ENCODE measurements around the gene OGFR. TPM values are rescaled to one million over a fixed set of nuclear protein-coding genes. Genes with fewer than 3 reads are reported as not detected.
"Not testable (repeated sequence)": the region's sequence is repeated elsewhere in the genome, so short reads cannot be mapped to it uniquely, and the experiment has no call there.

OGFR gene
- total RNA-seq, 1 donor, result 51.5 TPM

DNA sequence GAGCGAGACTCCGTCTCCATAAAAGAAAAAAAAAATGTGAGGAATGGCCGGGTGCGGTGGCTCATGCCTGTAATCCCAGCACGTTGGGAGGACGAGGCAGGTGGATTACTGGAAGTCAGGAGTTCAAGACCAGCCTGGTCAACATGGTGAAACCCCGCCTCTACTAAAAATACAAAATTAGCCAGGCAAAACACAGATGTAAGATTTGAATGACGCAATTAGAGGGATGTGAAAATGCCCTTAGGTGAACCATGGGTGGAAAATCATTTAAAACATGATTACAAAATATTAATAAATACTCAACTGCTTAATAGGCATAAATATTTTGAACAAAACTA is 33.1 kb downstream of the OGFR start:
- peaks cover 13% of the 10 kb centered on the region for H3K4me1 ChIP-seq (ENCODE audit: insufficient read depth, low read length)
- no peaks in the 10 kb centered on the region for H3K9me3 ChIP-seq (ENCODE audit: low read depth, low read length)
- H3K4me3 ChIP-seq (ENCODE audit: low read length), result no peak overlapping the region
- H3K27me3 ChIP-seq (ENCODE audit: insufficient read depth, low read length), result no peaks in the 10 kb centered on the region

DNA sequence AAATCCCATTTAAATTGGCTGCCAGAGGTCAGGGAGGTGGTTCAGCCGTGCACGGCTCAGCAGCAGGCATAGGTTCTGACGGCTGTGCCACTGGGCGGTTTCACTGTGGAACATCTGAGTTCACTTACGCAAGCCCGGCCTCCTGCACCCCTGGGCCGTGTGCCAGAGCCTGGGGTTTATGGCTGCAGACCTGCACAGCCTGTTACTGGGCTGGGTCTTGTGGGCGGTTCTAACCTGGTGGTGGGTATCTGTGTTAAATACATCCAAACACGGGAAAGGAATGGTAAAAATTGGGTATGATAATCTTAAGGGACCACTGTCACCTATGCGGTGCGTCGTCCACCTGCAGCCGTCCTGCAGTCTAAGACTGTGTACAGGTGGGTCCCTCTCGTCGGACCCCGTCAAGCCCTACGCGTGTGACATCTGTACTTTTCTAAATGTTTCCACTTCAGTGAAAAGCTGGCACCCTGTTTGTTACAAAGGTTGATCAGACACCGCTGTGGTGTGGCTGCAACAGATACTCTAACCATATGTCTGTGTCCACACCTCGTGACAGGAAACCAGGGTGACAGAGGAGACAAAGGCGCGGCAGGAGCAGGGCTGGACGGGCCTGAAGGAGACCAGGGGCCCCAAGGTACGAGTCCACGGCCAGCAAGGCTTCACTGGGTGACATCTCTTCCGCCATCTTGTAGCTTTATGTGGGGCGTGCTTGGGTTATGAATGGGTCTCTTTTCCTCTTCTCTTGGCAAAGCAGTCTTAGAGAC is 33.7 kb downstream of the OGFR start:
- no peak overlapping the region for H3K4me3 ChIP-seq (ENCODE audit: low read length)
- no peaks in the 10 kb centered on the region for H3K27me3 ChIP-seq (ENCODE audit: insufficient read depth, low read length)
- no peaks in the 10 kb centered on the region for H3K9me3 ChIP-seq (ENCODE audit: low read depth, low read length)
- H3K4me1 ChIP-seq (ENCODE audit: insufficient read depth, low read length), result peaks cover 9% of the 10 kb centered on the region

DNA sequence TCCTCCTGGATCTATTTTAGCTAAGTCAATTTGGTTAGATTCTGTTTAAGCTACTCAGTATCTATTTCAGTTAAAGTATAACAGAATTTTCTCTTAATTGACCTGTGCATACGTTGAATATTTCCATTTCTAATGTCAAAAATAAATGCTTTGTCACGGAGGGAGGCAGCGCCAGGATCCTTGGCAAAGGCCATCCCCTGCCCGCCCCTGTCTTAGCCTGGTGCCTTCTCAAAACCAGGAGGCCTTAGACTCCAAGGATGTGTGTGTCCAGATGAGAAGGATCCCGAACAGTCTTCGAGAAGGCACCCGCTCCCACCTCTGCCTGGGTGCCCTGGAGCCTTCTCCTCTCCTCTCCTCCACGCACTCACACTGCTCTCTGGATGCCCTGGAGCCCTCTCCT is 34.6 kb downstream of the OGFR start:
- peaks cover 9% of the 10 kb centered on the region for H3K4me1 ChIP-seq (ENCODE audit: insufficient read depth, low read length)
- H3K9me3 ChIP-seq (ENCODE audit: low read depth, low read length), result no peaks in the 10 kb centered on the region
- no peak overlapping the region for H3K4me3 ChIP-seq (ENCODE audit: low read length)
- H3K27me3 ChIP-seq (ENCODE audit: insufficient read depth, low read length), result no peaks in the 10 kb centered on the region

DNA sequence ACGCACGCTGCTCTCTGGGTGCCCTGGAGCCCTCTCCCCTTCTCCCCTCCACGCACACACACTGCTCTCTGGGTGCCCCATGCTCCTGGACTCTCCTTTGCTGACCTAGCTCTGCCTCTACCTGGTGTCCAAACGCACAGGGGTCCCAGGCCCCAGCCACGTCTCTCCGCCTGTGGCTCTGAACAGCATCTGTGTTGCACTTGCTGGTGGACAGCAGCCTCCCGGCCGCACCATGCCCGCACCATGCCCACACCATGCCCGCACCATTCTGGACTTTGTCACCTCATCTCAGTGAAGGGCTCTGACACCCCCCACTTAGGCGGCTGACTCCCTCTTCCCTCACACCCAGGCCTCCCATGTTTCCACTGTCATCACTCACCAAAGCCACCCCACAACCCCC is 35.2 kb downstream of the OGFR start:
- no peaks in the 10 kb centered on the region for H3K27me3 ChIP-seq (ENCODE audit: insufficient read depth, low read length)
- no peaks in the 10 kb centered on the region for H3K9me3 ChIP-seq (ENCODE audit: low read depth, low read length)
- peaks cover 9% of the 10 kb centered on the region for H3K4me1 ChIP-seq (ENCODE audit: insufficient read depth, low read length)
- H3K4me3 ChIP-seq (ENCODE audit: low read length), result no peak overlapping the region

DNA sequence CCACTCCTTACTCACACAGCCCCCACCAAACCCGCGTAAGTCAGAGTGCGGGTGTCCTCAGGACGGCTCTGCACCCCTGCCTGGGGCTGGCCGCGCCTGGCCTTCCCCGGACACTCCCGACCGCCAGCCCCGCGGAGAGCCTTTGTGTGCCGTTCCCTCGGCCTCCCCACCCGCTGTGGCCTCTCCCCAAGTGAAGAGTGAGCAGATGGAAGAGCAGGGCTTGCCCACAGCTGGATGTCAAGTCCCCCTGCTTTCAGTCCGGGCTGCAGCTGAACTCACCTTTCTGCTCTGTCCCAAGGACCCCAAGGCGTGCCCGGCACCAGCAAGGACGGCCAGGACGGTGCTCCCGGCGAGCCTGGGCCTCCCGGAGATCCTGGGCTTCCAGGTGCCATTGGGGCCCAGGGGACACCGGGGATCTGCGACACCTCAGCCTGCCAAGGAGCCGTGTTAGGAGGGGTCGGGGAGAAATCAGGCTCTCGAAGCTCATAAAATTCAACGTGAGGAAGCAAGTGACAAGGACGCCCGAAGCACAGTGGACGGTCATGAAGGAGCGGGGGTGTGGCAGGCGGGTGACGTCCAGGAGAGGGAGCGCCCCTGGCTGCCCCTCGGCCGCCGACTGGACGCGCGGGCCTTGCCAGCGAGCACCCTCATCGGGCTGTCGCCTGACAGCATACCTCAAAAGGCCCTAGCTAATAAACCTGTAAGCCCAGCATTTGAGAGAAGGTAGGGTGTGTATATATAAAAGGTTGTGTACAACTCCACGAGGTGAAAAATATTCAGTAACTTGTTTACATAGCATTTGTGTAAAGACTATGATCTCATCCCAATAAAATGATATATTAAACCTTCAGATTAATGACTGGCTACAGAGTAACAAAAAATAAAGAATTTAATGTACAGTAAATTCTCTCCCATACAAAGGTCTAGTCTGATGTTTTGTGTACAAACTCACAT is 35.9 kb downstream of the OGFR start:
- Histone ChIP-seq H3K9me3 (ENCODE audit: low read depth, low read length) (no peaks in the 10 kb centered on the region), H3K4me1 (ENCODE audit: insufficient read depth, low read length) (peaks cover 9% of the 10 kb centered on the region), H3K27me3 (ENCODE audit: insufficient read depth, low read length) (no peaks in the 10 kb centered on the region), H3K4me3 (ENCODE audit: low read length) (no peak overlapping the region)

DNA sequence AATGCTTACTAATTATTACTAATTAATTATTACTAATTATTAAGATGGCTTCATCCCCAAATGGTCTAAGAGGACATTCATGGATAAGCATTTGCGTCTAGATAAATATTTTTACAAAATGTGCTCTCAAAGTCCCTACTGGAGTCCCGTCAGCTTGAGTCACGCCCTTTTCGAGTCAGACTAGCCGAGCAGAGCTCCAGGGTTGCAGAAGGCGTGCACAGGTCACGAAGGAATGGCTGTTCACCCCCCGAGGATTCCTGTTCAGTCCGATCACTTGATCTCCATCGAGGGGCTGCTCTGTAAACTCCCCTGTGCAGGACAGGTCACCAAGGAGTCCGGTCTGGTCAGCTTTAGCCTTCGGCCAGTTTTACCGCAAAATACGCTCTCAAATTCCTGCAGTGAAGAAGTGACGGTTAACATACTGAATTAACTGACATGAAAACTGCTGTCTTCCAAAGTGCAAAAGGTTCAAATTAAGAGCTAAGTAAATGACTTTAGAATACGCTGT is 37.1 kb downstream of the OGFR start:
- Histone ChIP-seq H3K9me3 (ENCODE audit: low read depth, low read length) (no peaks in the 10 kb centered on the region), H3K4me1 (ENCODE audit: insufficient read depth, low read length) (peaks cover 9% of the 10 kb centered on the region), H3K4me3 (ENCODE audit: low read length) (no peak overlapping the region), H3K27me3 (ENCODE audit: insufficient read depth, low read length) (no peaks in the 10 kb centered on the region)

DNA sequence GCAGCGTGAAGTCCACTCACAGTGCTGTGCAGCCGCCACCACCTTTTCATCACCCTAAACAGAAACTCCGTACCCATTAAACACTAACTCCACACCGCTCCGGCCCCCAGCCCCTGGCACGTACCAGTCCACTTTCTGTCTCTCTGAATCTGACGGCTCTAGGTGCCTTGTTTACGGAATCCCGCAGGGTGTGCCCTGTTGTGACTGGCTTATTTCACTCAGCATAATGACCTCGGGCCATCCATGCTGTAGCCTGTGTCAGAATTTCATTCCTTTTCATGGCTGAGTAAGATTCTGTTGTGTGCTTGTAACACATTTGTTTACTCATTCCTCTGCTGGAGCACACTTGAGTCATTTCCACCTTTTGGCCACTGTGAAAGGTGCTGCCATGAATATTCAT is 39.0 kb downstream of the OGFR start:
- Histone ChIP-seq H3K4me3 (ENCODE audit: low read length) (no peak overlapping the region), H3K9me3 (ENCODE audit: low read depth, low read length) (no peaks in the 10 kb centered on the region), H3K27me3 (ENCODE audit: insufficient read depth, low read length) (no peaks in the 10 kb centered on the region), H3K4me1 (ENCODE audit: insufficient read depth, low read length) (no peaks in the 10 kb centered on the region)

DNA sequence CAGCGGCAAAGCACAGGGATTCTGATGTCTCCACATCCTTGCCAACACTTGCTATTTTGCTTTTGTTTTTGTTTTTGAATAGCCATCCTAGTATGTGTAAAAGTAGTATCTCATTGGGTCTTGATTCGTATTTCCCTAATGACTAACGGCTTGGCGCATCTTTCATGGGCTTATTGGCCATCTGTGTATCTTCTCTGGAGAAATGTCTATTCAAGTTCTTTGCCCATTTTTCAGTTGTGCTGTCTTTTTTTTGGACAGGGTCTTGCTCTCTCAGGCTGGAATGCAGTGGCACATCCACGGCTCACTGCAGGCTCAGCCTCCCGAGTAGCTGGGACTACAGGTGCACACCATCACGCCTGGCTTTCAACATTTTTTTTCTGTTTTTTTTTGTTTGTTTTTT is 39.5 kb downstream of the OGFR start:
- Histone ChIP-seq H3K9me3 (ENCODE audit: low read depth, low read length) (no peaks in the 10 kb centered on the region), H3K4me1 (ENCODE audit: insufficient read depth, low read length) (no peaks in the 10 kb centered on the region), H3K27me3 (ENCODE audit: insufficient read depth, low read length) (no peaks in the 10 kb centered on the region), H3K4me3 (ENCODE audit: low read length) (no peak overlapping the region)

DNA sequence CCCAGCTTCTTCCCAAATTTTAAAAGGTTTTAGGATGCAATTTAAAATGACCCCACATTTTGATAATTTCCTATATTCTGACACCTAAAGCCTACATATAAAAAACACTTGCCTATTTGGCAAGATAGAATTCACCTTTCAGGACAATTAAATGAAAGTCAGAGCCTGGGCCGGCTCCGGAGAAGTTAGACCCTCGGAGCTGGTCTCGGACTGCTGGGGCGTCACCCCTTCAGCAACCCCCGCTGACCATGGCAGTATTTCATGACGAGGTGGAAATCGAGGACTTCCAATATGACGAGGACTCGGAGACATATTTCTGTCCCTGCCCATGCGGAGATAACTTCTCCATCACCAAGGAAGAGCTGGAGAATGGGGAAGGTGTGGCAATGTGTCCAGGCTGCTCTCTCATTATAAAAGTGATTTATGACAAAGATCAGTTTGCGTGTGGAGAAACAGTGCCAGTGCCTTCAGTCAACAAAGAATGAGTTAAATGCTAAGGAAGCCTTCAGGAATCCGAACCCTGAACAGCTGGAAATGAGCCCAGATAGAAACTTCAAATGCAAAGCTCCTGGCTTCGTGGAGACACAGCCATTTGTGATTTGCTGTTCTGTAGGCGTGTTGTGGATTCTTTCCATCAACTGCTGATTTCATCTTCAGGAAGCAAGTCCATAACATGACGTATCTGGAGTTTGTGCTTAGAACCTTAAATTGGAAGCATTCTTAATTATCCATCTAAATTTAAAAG is 41.0 kb downstream of the OGFR start:
- Histone ChIP-seq H3K27me3 (ENCODE audit: insufficient read depth, low read length) (no peaks in the 10 kb centered on the region), H3K4me3 (ENCODE audit: low read length) (no peak overlapping the region), H3K9me3 (ENCODE audit: low read depth, low read length) (no peaks in the 10 kb centered on the region), H3K4me1 (ENCODE audit: insufficient read depth, low read length) (no peaks in the 10 kb centered on the region)

DNA sequence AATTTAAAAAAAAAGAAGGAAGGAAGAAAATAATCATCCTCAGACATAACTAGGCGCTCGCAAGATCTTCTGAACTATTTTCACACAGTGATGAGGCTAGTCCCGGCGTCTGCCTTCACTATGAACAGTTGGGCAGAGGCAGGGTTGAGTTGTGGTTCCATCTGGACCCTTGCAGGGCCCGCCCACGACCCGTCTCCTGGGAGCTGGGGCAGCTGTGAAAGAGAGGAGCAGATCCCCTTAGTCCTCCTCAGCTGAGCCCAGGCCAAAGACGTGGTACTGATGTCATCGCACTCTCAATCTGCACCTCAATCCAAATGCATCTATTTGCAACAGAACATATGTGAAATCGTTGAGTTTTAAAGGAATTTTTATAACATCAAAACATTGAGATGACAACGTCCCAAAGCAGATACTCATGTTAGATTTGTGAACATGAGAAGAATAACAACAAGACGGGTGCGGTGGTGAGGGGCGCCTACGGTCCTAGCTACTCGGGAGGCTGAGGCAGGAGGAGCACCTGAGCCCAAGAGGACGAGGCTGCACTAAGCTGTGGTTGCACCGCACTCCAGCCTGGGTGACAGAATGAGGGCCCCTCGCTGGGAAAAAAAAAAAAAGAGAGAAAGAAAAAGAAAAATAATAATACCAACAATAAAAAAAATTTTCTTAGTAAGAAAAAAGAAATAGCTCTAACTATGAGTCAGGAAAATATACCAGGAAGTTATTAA is 41.7 kb downstream of the OGFR start:
- Histone ChIP-seq H3K4me1 (ENCODE audit: insufficient read depth, low read length) (no peaks in the 10 kb centered on the region), H3K9me3 (ENCODE audit: low read depth, low read length) (no peaks in the 10 kb centered on the region), H3K4me3 (ENCODE audit: low read length) (no peak overlapping the region), H3K27me3 (ENCODE audit: insufficient read depth, low read length) (no peaks in the 10 kb centered on the region)

DNA sequence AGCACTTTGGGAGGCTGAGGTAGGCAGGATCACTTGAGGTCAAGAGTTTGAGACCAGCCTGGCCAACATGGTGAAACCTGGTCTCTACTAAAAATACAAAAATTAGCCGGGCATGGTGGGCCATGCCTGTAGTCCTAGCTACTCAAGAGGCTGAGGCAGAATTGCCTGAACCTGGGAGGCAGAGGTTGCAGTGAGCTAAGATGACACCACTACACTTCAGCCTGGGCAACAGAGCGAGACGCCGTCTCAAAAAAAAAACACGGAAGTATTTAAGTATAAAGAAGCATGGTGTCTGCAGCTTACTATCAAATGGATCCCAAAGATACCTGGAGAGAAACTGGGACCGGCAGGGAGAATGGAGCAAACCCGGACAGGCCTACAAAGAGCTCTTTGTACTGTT is 44.3 kb downstream of the OGFR start:
- H3K4me1 ChIP-seq (ENCODE audit: insufficient read depth, low read length); H3K27me3 ChIP-seq (ENCODE audit: insufficient read depth, low read length); H3K9me3 ChIP-seq (ENCODE audit: low read depth, low read length); H3K4me3 ChIP-seq (ENCODE audit: low read length): not testable (repeated sequence)

DNA sequence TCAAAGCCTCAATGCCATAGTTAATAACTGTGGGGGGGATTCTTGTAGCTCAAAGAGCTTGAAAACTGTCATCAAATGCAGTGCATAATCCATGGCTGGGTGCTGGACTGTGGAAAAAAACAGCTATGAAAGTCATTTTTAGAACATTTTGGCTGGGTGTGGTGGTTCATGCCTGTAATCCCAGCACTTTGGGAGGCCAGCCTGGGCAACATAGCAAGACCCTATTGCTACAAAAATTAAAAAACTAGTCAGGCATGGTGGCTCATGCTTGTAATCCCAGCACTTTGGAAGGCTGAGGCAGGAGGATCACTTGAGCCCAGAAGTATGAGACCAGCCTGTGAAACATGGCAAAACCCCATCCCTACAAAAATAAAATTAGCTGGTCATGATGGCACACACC is 44.8 kb downstream of the OGFR start:
- no peaks in the 10 kb centered on the region for H3K4me1 ChIP-seq (ENCODE audit: insufficient read depth, low read length)
- no peaks in the 10 kb centered on the region for H3K9me3 ChIP-seq (ENCODE audit: low read depth, low read length)
- no peak overlapping the region for H3K4me3 ChIP-seq (ENCODE audit: low read length)
- H3K27me3 ChIP-seq (ENCODE audit: insufficient read depth, low read length), result no peaks in the 10 kb centered on the region

DNA sequence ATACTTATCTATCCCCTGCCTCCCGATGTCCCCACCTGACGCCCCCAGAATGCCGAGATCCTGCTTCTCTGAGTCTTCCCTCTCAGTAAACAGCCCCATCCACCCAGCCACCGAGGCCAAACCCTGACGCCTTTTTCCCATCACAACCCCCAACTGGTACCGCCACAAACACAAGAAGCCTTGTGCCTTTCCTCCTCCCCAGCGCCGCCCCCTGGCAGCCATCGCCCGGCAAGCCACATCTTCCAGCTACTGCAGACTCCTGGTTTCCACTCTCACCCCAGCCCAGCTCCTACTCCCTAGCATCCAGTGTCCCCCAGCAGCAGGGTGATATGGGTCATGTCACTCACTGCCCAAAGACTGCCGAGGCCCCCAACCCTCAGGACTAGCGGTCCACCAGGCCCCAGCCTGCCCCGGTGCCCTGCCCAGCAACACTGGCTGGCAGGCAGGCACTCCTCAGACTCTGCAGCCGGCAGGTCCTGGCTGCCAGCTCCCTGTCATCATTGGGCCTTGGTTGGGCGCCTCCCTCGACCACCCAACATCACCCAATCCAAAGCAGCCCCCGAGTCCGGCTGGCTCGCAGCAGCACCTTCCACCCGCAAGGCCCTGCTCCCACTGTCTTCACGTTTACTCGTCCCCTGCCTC is 45.8 kb downstream of the OGFR start:
- Histone ChIP-seq H3K27me3 (ENCODE audit: insufficient read depth, low read length) (no peaks in the 10 kb centered on the region), H3K9me3 (ENCODE audit: low read depth, low read length) (no peaks in the 10 kb centered on the region), H3K4me3 (ENCODE audit: low read length) (no peak overlapping the region), H3K4me1 (ENCODE audit: insufficient read depth, low read length) (no peaks in the 10 kb centered on the region)

DNA sequence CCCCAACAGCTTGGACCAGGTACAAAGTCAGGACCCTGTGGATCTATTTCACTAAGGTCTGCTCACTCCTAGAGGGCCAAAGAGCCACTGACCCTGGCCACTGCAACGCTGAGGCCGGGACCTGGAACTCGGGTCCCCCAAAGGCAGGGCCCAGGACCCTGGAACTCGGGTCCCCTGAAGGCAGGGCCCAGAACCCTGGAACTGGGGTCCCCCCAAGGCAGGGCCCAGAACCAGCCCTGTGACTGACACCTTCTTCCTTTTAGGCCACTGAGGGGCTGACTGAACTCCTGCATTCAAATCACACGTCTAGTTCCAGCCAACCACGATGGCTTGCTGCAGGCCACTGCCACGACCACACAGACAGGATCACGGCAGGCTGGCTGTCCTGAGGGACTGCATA is 47.6 kb downstream of the OGFR start:
- H3K9me3 ChIP-seq (ENCODE audit: low read depth, low read length), result no peaks in the 10 kb centered on the region
- H3K27me3 ChIP-seq (ENCODE audit: insufficient read depth, low read length), result no peaks in the 10 kb centered on the region
- H3K4me1 ChIP-seq (ENCODE audit: insufficient read depth, low read length), result no peaks in the 10 kb centered on the region
- no peak overlapping the region for H3K4me3 ChIP-seq (ENCODE audit: low read length)
